Neuronal stem cell (in vitro differentiated cells): ENCODE results near the gene CMIP.

Experiments used
- DNase-seq: peaks from one replicate; pipeline ENCODE4 v3.0.0-alpha.2; 2013; ENCODE audit warnings: low spot score
- H2AFZ ChIP-seq: one replicate; pipeline ENCODE4 v1.6.1; 2013; ENCODE audit warnings: mild to moderate bottlenecking, low read length, inconsistent platforms
- H2AK5ac ChIP-seq: 2 replicates; pipeline ENCODE4 v1.6.1; 2013; ENCODE audit warnings: low read depth, mild to moderate bottlenecking, inconsistent platforms, low read length, moderate library complexity, mixed read lengths
- H2BK120ac ChIP-seq: 2 replicates; pipeline ENCODE4 v1.6.1; 2013; ENCODE audit warnings: low read depth, mild to moderate bottlenecking, inconsistent platforms, low read length, moderate library complexity, mixed read lengths
- H2BK12ac ChIP-seq: one replicate; pipeline ENCODE4 v1.6.1; 2013; ENCODE audit warnings: low read length, inconsistent platforms
- H2BK15ac ChIP-seq: 2 replicates; pipeline ENCODE4 v1.6.1; 2013; ENCODE audit warnings: mild to moderate bottlenecking, low read length, inconsistent platforms, mixed read lengths
- H2BK5ac ChIP-seq: one replicate; pipeline ENCODE4 v1.6.1; 2013; ENCODE audit warnings: inconsistent platforms, mild to moderate bottlenecking, low read length, moderate library complexity
- H3K14ac ChIP-seq: one replicate; pipeline ENCODE4 v1.6.1; 2013; ENCODE audit warnings: low read length, inconsistent platforms
- H3K18ac ChIP-seq: 2 replicates; pipeline ENCODE4 v1.6.1; 2013; ENCODE audit warnings: low read length, inconsistent platforms
- H3K23ac ChIP-seq: 2 replicates; pipeline ENCODE4 v1.6.1; 2013; ENCODE audit warnings: low read depth, mild to moderate bottlenecking, mixed read lengths, low read length, inconsistent platforms; ENCODE audit not compliant: poor library complexity
- H3K27ac ChIP-seq: replicated peaks from 3 replicates; pipeline ENCODE4 v1.5.1; 2013; ENCODE audit warnings: low read length, inconsistent platforms
- H3K27me3 ChIP-seq, 3 experiments: 2 replicates each; pipeline ENCODE4 v1.6.1; 2013; ENCODE audit warnings: low read length in 3 of 3, mild to moderate bottlenecking in 2 of 3, inconsistent platforms in 1 of 3, low read depth in 1 of 3, mixed read lengths in 1 of 3, moderate library complexity in 1 of 3; ENCODE audit not compliant: control insufficient read depth in 3 of 3, insufficient read depth in 3 of 3
- H3K36me3 ChIP-seq, 2 donors: replicated peaks in 1 of 2; 2 replicates each; pipeline ENCODE4 v1.6.1; 2013; ENCODE audit warnings: low read length in 2 of 2; ENCODE audit not compliant: control insufficient read depth in 2 of 2, insufficient read depth in 2 of 2
- H3K4ac ChIP-seq: 2 replicates; pipeline ENCODE4 v1.6.1; 2013; ENCODE audit warnings: inconsistent platforms, mild to moderate bottlenecking, low read length, moderate library complexity
- H3K4me1 ChIP-seq, 2 donors: 1 replicate in 1 of 2; 2 replicates in 1 of 2; pipeline ENCODE4 v1.6.1; 2013; ENCODE audit warnings: low read length in 2 of 2, low read depth in 1 of 2; ENCODE audit not compliant: control insufficient read depth in 2 of 2, insufficient read depth in 1 of 2
- H3K4me2 ChIP-seq: one replicate; pipeline ENCODE4 v1.6.1; 2013; ENCODE audit warnings: mild to moderate bottlenecking, low read length, inconsistent platforms; ENCODE audit not compliant: insufficient read depth, poor library complexity, severe bottlenecking
- H3K4me3 ChIP-seq, 2 donors: 2 replicates each; pipeline ENCODE4 v1.5.1; 2013; ENCODE audit warnings: low read length in 2 of 2, mild to moderate bottlenecking in 2 of 2, inconsistent platforms in 1 of 2, moderate library complexity in 1 of 2
- H3K79me1 ChIP-seq: one replicate; pipeline ENCODE4 v1.6.1; 2013; ENCODE audit warnings: low read depth, mild to moderate bottlenecking, inconsistent platforms, low read length, moderate library complexity
- H3K9ac ChIP-seq: one replicate; pipeline ENCODE4 v1.6.1; 2013; ENCODE audit warnings: mild to moderate bottlenecking, low read depth, low read length, inconsistent platforms; ENCODE audit not compliant: poor library complexity
- H3K9me3 ChIP-seq, 2 donors: replicated peaks in 1 of 2; 2 replicates each; pipeline versions ENCODE3 to v1.6.1; 2013; ENCODE audit warnings: low read length in 2 of 2, mild to moderate bottlenecking in 2 of 2, inconsistent platforms in 1 of 2, low read depth in 1 of 2, mixed read lengths in 1 of 2, moderate library complexity in 1 of 2; ENCODE audit not compliant: control insufficient read depth in 2 of 2, insufficient read depth in 1 of 2
- H4K8ac ChIP-seq: one replicate; pipeline ENCODE4 v1.6.1; 2013; ENCODE audit warnings: low read depth, mild to moderate bottlenecking, inconsistent platforms, low read length, moderate library complexity
- H4K91ac ChIP-seq: one replicate; pipeline ENCODE4 v1.6.1; 2013; ENCODE audit warnings: low read length, low read depth, mild to moderate bottlenecking, inconsistent platforms; ENCODE audit not compliant: poor library complexity
- WGBS, 2 donors: extraction: QIAGEN DNeasy Blood & Tissue Kit; methylation state at CpG; one replicate each; pipeline ENCODE4 v1.1.7; 2013; ENCODE audit warnings: missing lambda C conversion rate in 2 of 2, mixed read lengths in 1 of 2; ENCODE audit not compliant: insufficient read length in 2 of 2, insufficient replicate concordance in 1 of 2; ENCODE audit errors: extremely low coverage in 2 of 2; 5-methylcytosine and 5-hydroxymethylcytosine counted together

Gene CMIP

DNA sequence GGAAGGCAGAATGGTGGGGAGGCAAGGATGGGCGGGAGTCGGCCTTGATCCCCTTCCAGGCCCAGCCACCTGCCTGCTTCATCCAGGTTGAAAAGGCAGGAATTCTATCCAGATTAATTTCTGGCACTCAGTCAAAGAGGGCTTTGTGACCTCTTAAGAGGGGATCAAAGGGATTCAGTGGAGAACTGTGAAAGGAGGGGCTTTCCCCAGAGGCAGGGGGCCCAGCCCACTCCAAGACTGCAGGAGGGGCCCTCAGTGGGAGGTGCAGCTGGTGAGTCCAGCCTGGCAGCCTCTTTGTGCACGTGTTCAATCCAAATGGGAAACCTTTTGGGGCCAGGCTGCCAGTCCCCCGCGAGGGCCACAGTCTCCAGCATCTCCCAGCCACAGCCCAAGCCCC lies 186.0 kb downstream of the CMIP start:
- Histone ChIP-seq H4K8ac (no peak overlapping the region), H2AFZ (no peak overlapping the region), H3K4me2 (no peak overlapping the region), H3K36me3 (no peaks in the 10 kb centered on the region), H3K27ac (no peak overlapping the region), H3K23ac (no peak overlapping the region), H3K18ac (peak overlapping the region; percentile 4), H3K9ac (no peak overlapping the region), H3K14ac (no peak overlapping the region), H3K4ac (no peak overlapping the region), H2BK15ac (peak overlapping the region; percentile 87), H4K91ac (no peak overlapping the region), H2BK120ac (no peak overlapping the region), H3K9me3 (no peaks in the 10 kb centered on the region), H3K4me3 (no peak overlapping the region), H2BK12ac (no peak overlapping the region), H3K4me1 (peaks cover 28 to 30% of the 10 kb centered on the region in 2 donors), H2AK5ac (peak overlapping the region; percentile 96), H3K79me1 (peaks cover 2% of the 10 kb centered on the region), H2BK5ac (peak overlapping the region; percentile 46), H3K27me3 (no peaks in the 10 kb centered on the region)
- DNase-seq = peak; percentile 67
- WGBS, 2 donors = no CpG with 5 or more reads among the region's 5 CpGs

DNA sequence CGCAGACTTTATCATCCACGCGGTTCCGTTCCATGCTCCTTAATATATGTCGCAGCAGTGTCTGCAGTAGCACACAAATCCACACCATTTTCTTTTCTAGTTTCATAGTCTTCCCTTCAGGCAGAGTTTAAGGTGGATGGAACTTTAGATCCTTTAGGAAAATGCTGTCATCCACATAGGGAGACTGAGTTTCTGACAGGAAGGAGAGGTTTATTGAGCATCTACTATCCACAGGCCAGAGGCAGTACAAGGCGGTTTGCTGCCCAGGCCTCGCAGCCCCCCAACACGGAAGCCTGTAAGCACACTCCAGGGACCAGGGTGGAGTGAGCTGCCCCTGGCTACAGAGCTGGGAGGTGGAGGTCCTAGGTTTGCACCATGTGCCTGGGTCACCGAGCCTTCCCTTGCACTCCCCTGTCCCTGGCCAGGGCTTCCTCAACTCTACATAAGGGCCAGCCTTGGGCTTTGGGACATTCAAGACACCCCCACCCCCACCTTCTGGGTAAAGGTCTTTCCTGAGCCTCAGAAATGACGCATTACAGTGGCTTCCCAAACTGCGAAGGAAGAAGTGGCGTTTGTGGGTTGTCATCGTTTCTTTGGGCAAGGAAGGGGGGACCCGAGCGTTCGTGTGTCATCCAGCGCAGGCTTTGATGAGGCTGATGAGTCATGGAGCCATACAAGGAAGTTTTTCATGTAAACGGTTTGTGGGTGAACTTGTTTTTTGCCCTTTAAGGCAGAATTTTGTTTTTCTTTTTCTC lies 188.0 kb downstream of the CMIP start:
- H2BK12ac ChIP-seq = no peak overlapping the region
- no peak overlapping the region for H2BK15ac ChIP-seq
- H3K14ac ChIP-seq = no peak overlapping the region
- H4K91ac ChIP-seq = no peak overlapping the region
- no peak overlapping the region for H3K23ac ChIP-seq
- H3K9ac ChIP-seq = no peak overlapping the region
- H4K8ac ChIP-seq = no peak overlapping the region
- no peak overlapping the region for H2AFZ ChIP-seq
- H3K4me3 ChIP-seq = no peak overlapping the region
- no CpG with 5 or more reads among the region's 18 CpGs for WGBS, 2 donors
- H3K27me3 ChIP-seq = no peaks in the 10 kb centered on the region
- no peaks in the 10 kb centered on the region for H3K36me3 ChIP-seq
- peak overlapping the region; percentile 23 for H2AK5ac ChIP-seq
- H3K18ac ChIP-seq = no peak overlapping the region
- H3K9me3 ChIP-seq = no peaks in the 10 kb centered on the region
- DNase-seq = no peak
- H3K27ac ChIP-seq = no peak overlapping the region
- H3K4me1 ChIP-seq = peaks cover 28 to 32% of the 10 kb centered on the region in 2 donors
- no peak overlapping the region for H3K4me2 ChIP-seq
- H3K4ac ChIP-seq = no peak overlapping the region
- no peak overlapping the region for H2BK5ac ChIP-seq
- peaks cover 2% of the 10 kb centered on the region for H3K79me1 ChIP-seq
- no peak overlapping the region for H2BK120ac ChIP-seq

GRCh38 chr16:81633147-81633619 lies 188.6 kb downstream of the CMIP start:
- Histone ChIP-seq H2AFZ (no peak overlapping the region), H4K8ac (no peak overlapping the region), H3K14ac (no peak overlapping the region), H3K23ac (no peak overlapping the region), H3K9me3 (no peaks in the 10 kb centered on the region), H3K18ac (no peak overlapping the region), H3K27ac (no peak overlapping the region), H4K91ac (no peak overlapping the region), H3K27me3 (no peaks in the 10 kb centered on the region), H2BK12ac (no peak overlapping the region), H2BK120ac (no peak overlapping the region), H3K4me1 (peaks cover 28 to 37% of the 10 kb centered on the region in 2 donors), H2AK5ac (no peak overlapping the region), H3K79me1 (peaks cover 2% of the 10 kb centered on the region), H3K4me2 (no peak overlapping the region), H2BK15ac (no peak overlapping the region), H3K9ac (no peak overlapping the region), H3K4ac (no peak overlapping the region), H2BK5ac (no peak overlapping the region), H3K36me3 (no peaks in the 10 kb centered on the region), H3K4me3 (no peak overlapping the region)
- no peak for DNase-seq
- no CpG with 5 or more reads among the region's 11 CpGs for WGBS, 2 donors

- no CpG with 5 or more reads among the region's 8 CpGs for WGBS, 2 donors
- Histone ChIP-seq H3K4ac (no peak overlapping the region), H3K4me2 (no peak overlapping the region), H3K27me3 (no peaks in the 10 kb centered on the region), H3K27ac (no peak overlapping the region), H2BK15ac (peak overlapping the region; percentile 57), H3K4me1 (peaks cover 28 to 41% of the 10 kb centered on the region in 2 donors), H3K4me3 (no peak overlapping the region), H3K79me1 (peaks cover 2% of the 10 kb centered on the region), H2BK120ac (no peak overlapping the region), H2AFZ (no peak overlapping the region), H3K23ac (no peak overlapping the region), H4K91ac (no peak overlapping the region), H4K8ac (no peak overlapping the region), H3K9me3 (no peaks in the 10 kb centered on the region), H2AK5ac (no peak overlapping the region), H3K36me3 (no peaks in the 10 kb centered on the region), H2BK12ac (no peak overlapping the region), H3K14ac (no peak overlapping the region), H3K9ac (no peak overlapping the region), H2BK5ac (no peak overlapping the region), H3K18ac (peak overlapping the region; percentile 54)
- DNase-seq = no peak
These were observed 189.2 kb downstream of the CMIP start for GRCh38 chr16:81633680-81634379.
